ENCODE results near the gene ROCK2.

Gene ROCK2

DNA sequence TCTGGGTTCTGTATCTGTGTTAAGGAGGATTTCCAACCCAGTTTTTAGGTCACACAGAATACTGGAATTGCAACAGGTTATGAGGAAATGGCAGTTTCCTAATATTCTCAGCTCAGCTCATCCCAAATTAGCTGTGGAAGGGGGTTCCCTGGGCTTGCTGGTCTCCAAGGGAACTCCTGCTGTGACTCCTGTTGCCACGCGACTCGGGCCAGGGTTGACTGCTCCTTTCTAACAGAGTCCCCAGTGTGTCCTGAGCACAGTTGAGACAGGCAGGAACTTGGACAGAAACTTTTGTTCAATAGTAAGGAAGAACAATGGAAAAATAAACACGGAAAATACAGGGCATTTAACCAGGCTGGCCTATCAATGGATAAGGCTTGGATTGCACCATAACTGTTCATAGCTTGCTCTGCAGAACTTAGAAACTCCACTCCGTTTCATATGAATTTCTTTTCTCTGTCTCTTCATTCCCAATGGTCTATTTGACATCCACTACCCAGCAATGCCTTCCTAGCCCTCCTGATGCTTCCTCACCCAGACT is 3.8 kb upstream of the ROCK2 start:
- TF ChIP-seq, protein P1, sequence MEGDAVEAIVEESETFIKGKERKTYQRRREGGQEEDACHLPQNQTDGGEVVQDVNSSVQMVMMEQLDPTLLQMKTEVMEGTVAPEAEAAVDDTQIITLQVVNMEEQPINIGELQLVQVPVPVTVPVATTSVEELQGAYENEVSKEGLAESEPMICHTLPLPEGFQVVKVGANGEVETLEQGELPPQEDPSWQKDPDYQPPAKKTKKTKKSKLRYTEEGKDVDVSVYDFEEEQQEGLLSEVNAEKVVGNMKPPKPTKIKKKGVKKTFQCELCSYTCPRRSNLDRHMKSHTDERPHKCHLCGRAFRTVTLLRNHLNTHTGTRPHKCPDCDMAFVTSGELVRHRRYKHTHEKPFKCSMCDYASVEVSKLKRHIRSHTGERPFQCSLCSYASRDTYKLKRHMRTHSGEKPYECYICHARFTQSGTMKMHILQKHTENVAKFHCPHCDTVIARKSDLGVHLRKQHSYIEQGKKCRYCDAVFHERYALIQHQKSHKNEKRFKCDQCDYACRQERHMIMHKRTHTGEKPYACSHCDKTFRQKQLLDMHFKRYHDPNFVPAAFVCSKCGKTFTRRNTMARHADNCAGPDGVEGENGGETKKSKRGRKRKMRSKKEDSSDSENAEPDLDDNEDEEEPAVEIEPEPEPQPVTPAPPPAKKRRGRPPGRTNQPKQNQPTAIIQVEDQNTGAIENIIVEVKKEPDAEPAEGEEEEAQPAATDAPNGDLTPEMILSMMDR (conservative IDR thresholded peaks at IDR 0.05; ENCODE audit: low read depth, low read length) = no peak
- no peak for DNase-seq (ENCODE audit: low read depth)
- H3K4me3 ChIP-seq (ENCODE audit: low read length) = no peak overlapping the region

DNA sequence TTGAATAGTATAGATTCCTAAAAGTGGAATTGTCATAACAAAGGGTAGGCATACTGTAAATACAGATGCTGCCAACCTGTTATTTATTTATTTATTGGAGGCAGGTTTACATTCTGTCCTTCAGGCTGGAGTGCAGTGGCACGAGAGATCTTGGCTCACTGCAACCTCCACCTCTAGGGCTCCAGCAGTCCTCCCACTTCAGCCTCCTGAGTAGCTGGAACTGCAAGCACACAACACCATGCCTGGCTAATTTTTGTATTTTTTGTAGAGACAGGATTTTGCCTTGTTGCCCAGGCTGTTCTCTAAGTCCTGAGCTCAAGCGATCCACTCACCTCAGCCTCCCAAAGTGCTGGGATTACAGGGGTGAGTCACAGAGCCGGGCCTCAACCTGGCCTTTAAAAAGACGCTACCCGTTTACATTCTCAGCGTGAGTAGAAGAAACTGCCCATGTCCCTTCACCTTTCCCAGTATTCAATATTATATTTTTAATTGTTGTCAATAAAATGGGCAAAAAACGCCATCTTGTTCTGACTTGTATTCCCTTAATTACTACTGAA is 3.0 kb upstream of the ROCK2 start:
- TF ChIP-seq, protein P1 (conservative IDR thresholded peaks at IDR 0.05; ENCODE audit: low read depth, low read length) = no peak
- DNase-seq (ENCODE audit: low read depth) = no peak
- H3K4me3 ChIP-seq (ENCODE audit: low read length) = no peak overlapping the region

DNA sequence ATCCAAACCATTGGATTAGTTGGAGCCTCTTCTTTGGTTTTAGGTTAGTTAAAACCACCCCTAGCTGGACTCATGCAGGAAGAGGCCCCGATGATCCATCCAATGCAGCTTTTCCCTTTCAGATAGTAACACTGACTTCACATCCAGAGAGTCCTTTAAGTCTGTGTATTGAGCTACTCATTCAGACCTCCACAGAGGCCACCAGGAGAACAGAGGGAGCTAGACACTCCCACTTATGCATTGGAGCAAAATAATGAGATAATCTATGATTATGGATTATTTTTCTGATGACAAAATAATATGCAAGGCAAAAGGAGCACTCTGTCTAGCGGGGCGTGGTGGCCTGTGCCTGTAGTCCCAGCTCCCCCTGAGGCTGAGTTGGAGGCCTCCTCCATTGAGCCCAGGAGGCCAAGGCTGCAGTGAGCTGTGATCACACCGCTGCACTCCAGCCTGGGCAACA is 1.6 kb upstream of the ROCK2 start:
- no peak overlapping the region for H3K4me3 ChIP-seq (ENCODE audit: low read length)
- TF ChIP-seq, protein P1 (conservative IDR thresholded peaks at IDR 0.05; ENCODE audit: low read depth, low read length) = no peak
- no peak for DNase-seq (ENCODE audit: low read depth)

DNA sequence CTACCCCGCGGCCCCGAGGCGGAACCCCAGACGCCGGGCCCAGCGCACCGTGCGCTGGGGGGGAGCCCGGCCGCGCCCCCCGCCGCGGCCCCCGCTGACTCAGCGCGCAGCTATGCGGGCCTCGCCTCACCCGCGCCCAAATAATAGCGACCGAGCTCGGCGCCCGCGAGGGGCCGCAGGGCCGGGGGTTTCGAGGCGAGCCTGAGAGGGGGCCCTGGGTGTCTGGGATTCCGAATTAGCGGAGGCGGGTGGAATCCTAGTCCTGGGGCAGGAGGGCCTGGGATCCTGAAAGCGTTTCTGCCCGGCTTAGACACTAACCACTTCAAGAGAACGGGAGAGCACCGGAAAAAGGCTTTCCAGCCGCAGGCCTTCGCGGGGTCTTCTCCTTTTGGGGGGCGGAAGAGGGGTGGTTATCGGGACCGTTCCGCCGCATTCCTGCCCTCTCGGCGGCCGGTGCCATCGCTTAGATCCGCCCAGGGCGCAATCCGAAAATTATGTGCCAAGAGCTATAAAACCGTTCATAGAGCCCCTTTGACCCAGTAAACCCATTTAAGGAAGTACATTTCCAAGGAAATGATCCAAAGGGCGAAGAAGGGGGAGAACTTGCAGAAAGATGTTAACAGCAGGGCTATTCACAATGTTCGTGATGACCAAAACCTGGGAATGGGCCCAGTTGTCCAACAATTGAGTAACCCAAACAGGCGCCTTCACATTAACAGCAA is 681 bp upstream of the ROCK2 start:
- DNase-seq (ENCODE audit: low read depth) = no peak
- TF ChIP-seq, protein P1 (conservative IDR thresholded peaks at IDR 0.05; ENCODE audit: low read depth, low read length) = no peak
- H3K4me3 ChIP-seq (ENCODE audit: low read length) = peak overlapping the region; percentile 85

DNA sequence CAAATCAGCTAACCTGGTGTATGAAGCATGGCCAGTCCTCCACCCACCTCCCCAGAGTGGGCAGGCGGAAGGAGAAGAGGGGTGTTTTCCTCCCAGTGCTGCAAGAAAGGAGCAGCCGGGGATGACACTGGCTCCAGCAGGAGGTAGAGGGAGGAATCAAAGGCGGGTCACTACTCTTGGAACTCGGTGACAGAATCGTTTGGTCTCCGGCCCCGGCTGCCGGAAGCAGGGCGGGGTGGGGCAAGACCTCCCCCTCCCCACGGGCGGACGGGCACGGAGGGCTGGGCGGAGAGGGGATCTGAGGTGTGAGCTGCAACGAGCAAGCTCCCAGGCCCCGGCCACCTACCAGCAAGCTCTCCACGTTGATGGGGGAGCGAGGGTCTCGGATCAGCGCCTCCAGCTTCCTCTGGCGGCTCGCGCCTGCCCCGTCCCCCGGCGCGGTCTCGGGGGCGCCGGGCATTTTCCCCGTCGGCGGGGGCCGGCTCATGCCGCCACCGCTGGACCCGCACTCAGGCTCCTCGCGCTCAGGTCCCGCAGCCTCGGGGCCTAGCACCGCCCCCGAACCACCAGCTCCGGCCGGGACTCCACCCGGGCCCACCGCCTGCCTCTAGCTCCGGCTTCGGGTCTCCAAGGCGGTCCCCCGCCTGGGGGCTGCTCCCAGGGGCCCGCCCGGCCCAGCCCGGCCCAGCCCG is 640 bp downstream of the ROCK2 start:
- TF ChIP-seq, protein P1 (conservative IDR thresholded peaks at IDR 0.05; ENCODE audit: low read depth, low read length) = no peak
- H3K4me3 ChIP-seq (ENCODE audit: low read length) = peak overlapping the region; percentile 85
- no peak for DNase-seq (ENCODE audit: low read depth)

DNA sequence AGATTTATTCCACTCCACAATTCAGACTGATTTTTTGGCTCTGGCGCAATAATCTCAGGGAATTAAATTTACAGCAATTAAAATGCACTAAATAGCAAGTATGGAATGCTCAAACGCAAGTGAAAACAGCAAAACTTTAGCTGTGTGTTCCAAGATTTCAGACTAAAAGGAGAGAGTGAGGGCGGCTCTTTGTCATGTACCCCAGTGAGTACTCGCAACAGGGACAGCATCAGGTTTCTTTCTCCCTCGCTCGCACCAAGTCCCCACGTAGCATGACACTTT is 1.1 kb downstream of the ROCK2 start:
- peak overlapping the region; percentile 85 for H3K4me3 ChIP-seq (ENCODE audit: low read length)
- no peak for DNase-seq (ENCODE audit: low read depth)
- TF ChIP-seq, protein P1 (conservative IDR thresholded peaks at IDR 0.05; ENCODE audit: low read depth, low read length) = no peak
